LoVo (cell line): ENCODE data around the gene ASB2.
A peak's percentile ranks its signal among the peaks of the same experiment; 100 is the strongest.

Experiments used
- DNase-seq: peaks from one replicate; pipeline ENCODE4 v3.0.0-alpha.2; 2016; ENCODE audit warnings: low spot score

Gene ASB2

DNA sequence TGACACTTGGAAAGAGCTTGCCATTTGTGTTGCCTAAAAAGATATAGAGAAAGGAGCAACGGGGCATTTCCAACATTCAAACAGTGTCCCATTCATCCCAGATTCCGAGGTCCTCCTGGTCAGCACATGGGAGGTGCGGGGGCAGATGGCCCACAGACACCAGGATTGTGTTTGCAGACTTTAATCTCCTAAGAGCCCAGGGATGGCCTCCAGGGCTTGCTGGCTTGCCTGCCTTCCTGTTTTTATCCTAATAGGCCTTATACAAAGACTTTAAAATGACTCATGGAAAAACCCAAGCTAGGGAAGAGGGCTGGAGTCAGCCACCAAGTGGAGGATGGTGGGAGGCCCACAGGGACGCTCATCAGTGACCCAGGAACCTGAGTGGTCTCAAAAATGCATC, 70.7 kb downstream of the ASB2 start:
- no peak for DNase-seq

- DNase-seq: no peak
Measured at GRCh38 chr14:93903342-93904184, 72.8 kb downstream of the ASB2 start.

- no peak for DNase-seq
Measured at GRCh38 chr14:93902619-93903307, 73.6 kb downstream of the ASB2 start.

DNA sequence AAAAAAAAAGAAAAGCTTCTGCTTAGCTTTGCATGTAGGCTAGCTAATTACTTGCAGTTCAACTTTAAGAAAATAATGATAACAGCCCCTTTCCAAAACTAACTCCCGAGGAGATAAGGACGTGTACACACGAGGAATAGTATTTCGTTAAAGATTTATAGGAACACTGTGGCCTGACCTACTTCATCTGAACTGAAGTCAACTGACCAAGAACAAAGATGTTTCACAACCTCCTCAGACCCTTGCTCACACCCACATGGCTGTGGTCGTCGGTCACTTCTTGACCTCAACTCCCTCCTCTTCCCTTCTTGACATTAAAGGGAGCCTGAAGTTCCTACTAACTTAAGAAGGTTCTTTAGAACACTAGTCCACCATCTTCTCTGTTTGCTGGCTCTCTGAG, 74.6 kb downstream of the ASB2 start:
- DNase-seq: no peak

DNA sequence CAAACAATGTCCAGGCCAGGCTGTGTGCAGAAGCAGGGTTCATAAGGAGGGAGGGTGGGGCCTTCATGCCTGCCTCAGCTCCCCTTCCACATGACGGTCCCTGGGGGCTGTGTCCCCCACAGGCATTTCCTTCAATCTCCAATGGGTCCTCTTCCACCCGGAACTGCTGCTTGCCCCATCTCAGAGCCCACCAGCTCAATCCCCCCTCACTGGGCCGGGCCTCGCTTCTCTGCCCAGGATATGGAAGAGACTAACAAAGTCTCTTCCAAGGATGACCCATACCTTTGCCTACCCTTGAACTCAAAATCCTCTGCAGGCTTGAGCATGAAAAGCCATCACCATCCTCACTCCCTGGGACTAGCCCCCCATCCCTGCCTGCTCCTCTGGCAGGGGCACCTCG, 77.6 kb downstream of the ASB2 start:
- no peak for DNase-seq

DNA sequence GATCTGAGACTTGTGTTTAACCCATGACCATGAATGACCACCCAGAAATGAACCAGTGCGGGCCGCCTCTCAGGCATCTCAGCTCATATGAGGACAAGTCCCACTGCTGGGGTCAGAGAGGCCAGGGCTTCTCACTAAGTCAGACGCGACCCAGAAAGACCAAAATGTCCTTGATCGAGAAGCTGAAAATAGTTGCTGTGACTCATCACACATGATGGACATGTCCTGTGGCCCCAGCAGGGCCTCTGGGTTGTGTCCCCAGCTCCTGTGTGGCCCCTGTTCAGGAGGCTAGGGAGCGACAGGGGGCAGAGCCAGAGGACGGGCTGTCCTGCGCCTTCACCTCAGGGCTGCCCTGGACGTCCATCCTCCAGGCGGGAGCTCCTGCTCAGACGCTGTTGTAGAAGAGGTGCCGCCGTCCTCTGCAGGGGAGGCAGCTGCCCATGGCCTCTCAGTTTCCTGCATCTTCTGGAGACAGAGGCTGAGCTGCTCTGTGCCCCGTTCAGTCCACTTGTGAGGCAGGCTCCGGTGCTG, 78.2 kb downstream of the ASB2 start:
- no peak for DNase-seq

GRCh38 chr14:93897476-93897845, 78.9 kb downstream of the ASB2 start:
- no peak for DNase-seq

DNA sequence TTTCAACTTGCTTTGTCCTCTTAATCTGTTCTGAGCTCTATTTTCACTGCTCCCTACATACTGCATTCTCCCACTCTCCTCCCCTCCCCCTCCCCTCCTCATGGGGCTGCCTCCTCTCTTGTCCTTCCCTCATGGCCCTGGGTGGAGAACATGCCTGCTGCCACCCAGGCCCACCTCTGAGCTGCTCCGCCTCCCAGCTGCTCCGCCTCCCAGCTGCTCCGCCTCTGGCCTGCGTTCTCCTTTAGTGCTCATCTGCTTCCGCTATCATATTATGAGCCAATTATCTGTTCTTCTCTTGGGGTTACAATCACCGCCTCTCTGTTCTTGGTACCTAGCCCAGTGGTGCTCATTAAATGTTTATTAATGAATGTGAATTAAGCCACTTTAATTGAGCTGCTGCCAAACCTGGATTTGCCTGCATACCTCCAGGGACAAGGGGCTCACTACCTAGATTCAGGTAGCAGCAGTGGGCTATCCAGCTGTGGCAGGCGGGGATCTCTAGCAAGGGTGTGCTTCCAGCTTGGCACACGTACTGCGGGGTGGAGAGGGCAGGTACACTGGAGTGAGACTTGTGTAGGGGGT, 81.3 kb downstream of the ASB2 start:
- DNase-seq: no peak

DNA sequence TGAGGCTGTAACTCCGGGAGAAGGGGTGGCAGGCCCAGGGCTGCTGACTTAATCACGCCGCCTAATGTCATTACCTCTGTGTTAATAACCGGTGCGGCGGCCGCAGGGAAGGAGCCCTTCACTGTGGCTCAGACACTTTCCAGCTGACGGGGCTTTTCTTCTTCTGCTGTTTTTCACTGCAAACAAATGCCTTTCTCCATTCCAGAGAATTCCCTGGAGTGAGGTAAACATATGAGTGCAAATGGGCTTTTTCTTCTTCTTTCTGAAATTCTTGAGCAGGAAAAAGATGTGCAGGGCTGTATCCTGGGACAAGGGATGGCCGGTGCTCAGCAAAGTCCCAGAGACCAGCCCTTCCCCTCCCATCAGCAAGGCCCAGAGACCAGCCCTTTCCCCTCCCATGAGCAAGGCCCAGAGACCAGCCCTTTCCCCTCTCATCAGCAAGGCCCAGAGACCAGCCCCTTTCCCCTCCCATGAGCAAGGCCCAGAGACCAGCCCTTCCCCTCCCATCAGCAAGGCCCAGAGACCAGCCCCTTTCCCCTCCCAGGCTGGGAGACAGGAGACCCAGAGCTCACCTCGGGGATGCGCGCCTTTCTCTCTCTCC, 82.6 kb downstream of the ASB2 start:
- DNase-seq: no peak

- DNase-seq: peak; percentile 63
Measured at GRCh38 chr14:93892923-93893558, 83.3 kb downstream of the ASB2 start.

- DNase-seq: no peak
Measured at GRCh38 chr14:93892505-93892839, 83.9 kb downstream of the ASB2 start.

DNA sequence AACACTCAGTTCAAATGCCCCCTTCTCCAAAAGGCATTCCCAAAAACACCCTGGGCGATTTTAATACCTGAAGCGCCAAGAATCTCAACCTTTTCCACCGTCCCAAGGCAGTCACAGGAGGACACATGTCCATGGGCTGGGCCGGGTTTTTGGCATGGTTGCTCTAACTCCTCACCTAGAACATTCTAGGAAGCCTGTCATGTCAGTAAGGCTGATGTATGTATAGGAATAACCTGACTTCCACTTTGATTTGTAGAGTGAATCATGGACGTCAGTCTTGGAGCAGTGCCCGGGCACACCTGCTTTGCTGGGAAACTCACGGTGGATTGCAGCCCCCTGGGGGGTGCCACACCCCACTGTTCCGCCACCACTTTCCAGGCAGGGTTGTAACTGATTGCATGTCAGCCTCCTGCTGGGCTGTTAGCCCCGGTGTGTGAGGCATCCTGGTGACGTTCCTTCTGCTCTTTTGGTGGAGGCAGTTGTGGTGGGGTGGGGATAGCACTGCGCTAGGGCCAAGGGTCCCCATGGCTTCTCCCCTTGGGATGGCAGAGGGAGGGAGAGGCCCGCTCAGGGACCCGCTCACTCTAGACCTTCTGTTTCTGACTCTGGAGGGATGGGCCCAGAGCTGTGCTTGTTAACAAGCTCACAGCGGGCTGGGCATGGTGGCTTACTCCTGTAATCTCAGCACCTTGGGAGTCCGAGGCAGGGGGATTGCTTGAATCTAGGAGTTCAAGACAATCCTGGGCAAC, 84.4 kb downstream of the ASB2 start:
- DNase-seq: peak; percentile 70

DNA sequence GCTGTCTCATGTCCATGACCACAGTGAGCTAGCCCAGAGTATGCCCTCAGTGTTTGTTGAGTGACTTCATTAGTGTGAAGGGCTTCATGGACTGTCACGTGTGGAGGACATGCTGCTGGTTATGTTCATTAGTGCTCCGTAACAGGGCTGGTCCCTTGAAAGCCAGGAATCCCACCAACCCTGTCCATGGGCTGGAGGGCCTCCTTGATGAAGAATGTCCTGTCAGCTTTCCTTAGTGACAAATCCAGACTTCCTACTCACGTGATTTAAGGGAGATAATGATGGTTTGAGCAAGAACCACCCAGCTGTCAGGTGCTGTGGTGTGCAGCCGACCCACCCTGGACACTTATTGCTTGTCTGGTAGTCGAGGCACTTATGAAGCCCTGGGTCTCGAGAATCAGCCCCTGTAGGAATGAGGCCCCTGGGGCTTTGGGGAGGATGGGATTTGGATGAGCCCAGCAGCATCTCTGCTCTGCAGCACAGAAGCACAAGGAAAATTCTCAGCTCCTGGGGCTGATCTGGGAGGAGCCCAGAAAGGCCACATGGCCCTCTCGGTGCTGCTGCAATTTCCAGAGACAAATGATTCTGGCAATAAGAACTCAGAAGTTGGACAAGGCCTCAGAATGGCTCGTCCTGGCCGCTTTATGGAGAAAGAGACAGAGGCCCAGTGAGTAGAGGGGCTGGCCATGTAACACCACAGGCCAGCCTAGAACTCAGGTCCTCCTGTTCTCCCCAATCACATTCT, 86.5 kb downstream of the ASB2 start:
- DNase-seq: no peak

DNA sequence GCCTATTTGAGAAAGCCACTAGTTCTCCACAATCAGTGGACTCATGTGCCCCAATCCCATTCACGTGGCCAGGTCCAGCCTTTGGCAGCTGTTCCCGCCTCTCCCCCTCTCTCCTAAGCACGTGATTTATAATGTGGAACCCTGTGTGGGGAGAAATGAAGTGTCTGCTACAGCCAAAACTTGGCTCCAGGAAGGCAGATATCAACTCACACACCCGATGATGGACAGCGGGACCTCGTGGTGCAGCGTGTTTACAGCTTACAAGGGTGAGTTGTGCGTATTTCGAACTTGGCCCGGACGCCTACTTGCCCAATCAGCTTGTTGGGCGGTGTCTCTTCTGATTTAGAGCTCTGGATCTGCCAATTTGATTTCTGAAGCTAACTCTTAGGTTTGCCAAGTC, 87.4 kb downstream of the ASB2 start:
- no peak for DNase-seq

- no peak for DNase-seq
Measured at GRCh38 chr14:93884950-93885349, 91.4 kb downstream of the ASB2 start.
